SK-N-SH treated with all-trans-retinoic acid at 6 μM for 48 hours (cell line): Measurements from ENCODE around the gene PRELID1.

Source experiments
- ATAC-seq: fragments of 200-7000 bp; cut with Tn5 transposase; 3 replicates; pipeline ENCODE4 v1.9.1; 2020; ENCODE audit warnings: mild to moderate bottlenecking, moderate library complexity
- ARNTL ChIP-seq: fragments of 450-650 bp; formaldehyde crosslinking; IDR thresholded peaks from 2 replicates; pipeline ENCODE4 v1.5.0; 2020; ENCODE audit warnings: low read depth, mild to moderate bottlenecking, moderate library complexity, borderline replicate concordance
- BACH2 ChIP-seq: fragments of 250-450 bp; sonication (Bioruptor Pico); IDR thresholded peaks from 2 replicates; pipeline ENCODE4 v1.9.0; 2021; ENCODE audit warnings: mild to moderate bottlenecking, borderline replicate concordance
- CSDC2 ChIP-seq: fragments of 250-450 bp; sonication (Bioruptor Pico); IDR thresholded peaks from 2 replicates; pipeline ENCODE4 v1.5.0; 2020; ENCODE audit warnings: mild to moderate bottlenecking, moderate library complexity
- OSR1 ChIP-seq: fragments of 250-450 bp; sonication (Bioruptor Pico); IDR thresholded peaks from 2 replicates; pipeline ENCODE4 v1.8.0; 2022; ENCODE audit warnings: moderate library complexity, mild to moderate bottlenecking, inconsistent platforms
- RARB ChIP-seq: fragments of 250-450 bp; sonication (Bioruptor Pico); IDR thresholded peaks from 2 replicates; pipeline ENCODE4 v1.8.0; 2021; ENCODE audit warnings: mild to moderate bottlenecking, moderate library complexity
- SNAI2 ChIP-seq: fragments of 250-450 bp; sonication (Bioruptor Pico); IDR thresholded peaks from 2 replicates; pipeline ENCODE4 v1.5.0; 2020; ENCODE audit warnings: mild to moderate bottlenecking, moderate library complexity
- TCF4 ChIP-seq: fragments of 250-450 bp; sonication (Bioruptor Pico); IDR thresholded peaks from 2 replicates; pipeline ENCODE4 v1.8.0; 2021; ENCODE audit warnings: mild to moderate bottlenecking, moderate library complexity, borderline replicate concordance
- TOX ChIP-seq: fragments of 250-450 bp; sonication (Bioruptor Pico); IDR thresholded peaks from 2 replicates; pipeline ENCODE4 v1.8.0; 2021; ENCODE audit warnings: mild to moderate bottlenecking, moderate library complexity, borderline replicate concordance
- ZC3H10 ChIP-seq: fragments of 250-450 bp; sonication (Bioruptor Pico); IDR thresholded peaks from 2 replicates; pipeline ENCODE4 v1.5.1; 2021; ENCODE audit warnings: mild to moderate bottlenecking, moderate library complexity
- ZFP3 ChIP-seq: fragments of 250-450 bp; sonication (Bioruptor Pico); IDR thresholded peaks from 2 replicates; pipeline ENCODE4 v1.5.0; 2020; ENCODE audit warnings: mild to moderate bottlenecking, moderate library complexity
- ZFP30 ChIP-seq: fragments of 450-650 bp; formaldehyde crosslinking; IDR thresholded peaks from 2 replicates; pipeline ENCODE4 v1.5.0; 2022; ENCODE audit warnings: mild to moderate bottlenecking, moderate library complexity
- ZNF565 ChIP-seq: fragments of 450-650 bp; formaldehyde crosslinking; conservative IDR thresholded peaks from 2 replicates; pipeline ENCODE4 v1.5.0; 2020; ENCODE audit warnings: low read depth, mild to moderate bottlenecking, moderate library complexity
- ZNF70 ChIP-seq: fragments of 450-650 bp; formaldehyde crosslinking; IDR thresholded peaks from 2 replicates; pipeline ENCODE4 v1.5.0; 2020; ENCODE audit warnings: mild to moderate bottlenecking, moderate library complexity
- TF ChIP-seq, protein P1 (sequence below): fragments of 250-450 bp; sonication (Bioruptor Pico); IDR thresholded peaks from 2 replicates; pipeline ENCODE4 v1.8.0; 2021; ENCODE audit warnings: low read depth, mild to moderate bottlenecking, moderate library complexity, borderline replicate concordance
- TF ChIP-seq, protein P2 (sequence below): fragments of 250-450 bp; sonication (Bioruptor Pico); IDR thresholded peaks from 2 replicates; pipeline ENCODE4 v1.5.0; 2020; ENCODE audit warnings: mild to moderate bottlenecking, moderate library complexity
- TF ChIP-seq, protein P3 (sequence below): fragments of 250-450 bp; sonication (Bioruptor Pico); IDR thresholded peaks from 2 replicates; pipeline ENCODE4 v1.5.1; 2020; ENCODE audit warnings: low read depth, mild to moderate bottlenecking, moderate library complexity
- TF ChIP-seq, protein P4 (sequence below): fragments of 250-450 bp; sonication (Bioruptor Pico); IDR thresholded peaks from 2 replicates; pipeline ENCODE4 v1.8.0; 2020; ENCODE audit warnings: mild to moderate bottlenecking, moderate library complexity, borderline replicate concordance

Gene PRELID1

DNA sequence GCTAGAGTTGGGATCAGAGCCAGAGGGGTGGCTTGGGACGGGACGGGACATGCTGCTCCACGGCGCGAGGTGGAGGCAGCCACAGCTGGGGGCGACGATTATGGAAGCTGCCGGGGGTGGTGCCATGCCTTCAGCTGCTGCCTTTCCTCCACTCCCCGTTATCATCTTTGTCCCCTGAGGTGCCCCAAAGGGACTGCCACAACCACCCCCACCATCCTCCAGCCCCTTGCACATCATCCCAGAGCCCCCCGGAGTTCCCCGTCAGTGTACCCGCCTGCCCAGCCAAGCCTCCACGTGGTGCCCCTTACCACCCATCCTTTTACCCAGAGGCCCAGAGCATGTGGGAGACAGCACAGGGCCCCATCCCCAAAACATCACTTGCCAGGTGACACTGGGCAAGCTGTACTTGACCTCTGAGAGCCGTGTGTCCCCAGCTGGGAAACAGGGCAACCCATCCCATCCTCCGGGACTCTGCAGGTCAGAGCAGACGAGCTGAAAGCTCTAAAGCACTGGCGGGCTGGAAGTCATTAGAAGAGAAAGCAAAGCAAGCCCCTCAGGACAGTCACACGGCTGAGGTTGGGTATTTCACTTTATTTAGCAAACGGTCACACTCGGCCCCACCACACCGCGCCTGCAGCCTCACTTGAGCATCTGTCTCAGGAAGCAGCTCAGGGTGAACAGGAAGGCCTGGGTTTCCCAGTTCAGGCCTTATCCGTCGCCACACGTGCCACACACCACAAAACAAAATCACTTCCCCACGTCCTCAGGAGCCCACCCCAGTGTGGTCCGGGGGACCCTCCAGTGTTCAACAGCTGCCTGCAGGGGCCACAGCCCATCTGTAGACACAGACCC, 27.6 kb downstream of the PRELID1 start:
- ATAC-seq: no peak
- no peak for TF ChIP-seq ARNTL
- TF ChIP-seq TOX: no peak
- no peak for TF ChIP-seq ZFP30 (CRISPR knock-in tag)
- TF ChIP-seq ZFP3: no peak
- TF ChIP-seq ZNF565 (CRISPR knock-in tag): no peak
- TF ChIP-seq, protein P1, sequence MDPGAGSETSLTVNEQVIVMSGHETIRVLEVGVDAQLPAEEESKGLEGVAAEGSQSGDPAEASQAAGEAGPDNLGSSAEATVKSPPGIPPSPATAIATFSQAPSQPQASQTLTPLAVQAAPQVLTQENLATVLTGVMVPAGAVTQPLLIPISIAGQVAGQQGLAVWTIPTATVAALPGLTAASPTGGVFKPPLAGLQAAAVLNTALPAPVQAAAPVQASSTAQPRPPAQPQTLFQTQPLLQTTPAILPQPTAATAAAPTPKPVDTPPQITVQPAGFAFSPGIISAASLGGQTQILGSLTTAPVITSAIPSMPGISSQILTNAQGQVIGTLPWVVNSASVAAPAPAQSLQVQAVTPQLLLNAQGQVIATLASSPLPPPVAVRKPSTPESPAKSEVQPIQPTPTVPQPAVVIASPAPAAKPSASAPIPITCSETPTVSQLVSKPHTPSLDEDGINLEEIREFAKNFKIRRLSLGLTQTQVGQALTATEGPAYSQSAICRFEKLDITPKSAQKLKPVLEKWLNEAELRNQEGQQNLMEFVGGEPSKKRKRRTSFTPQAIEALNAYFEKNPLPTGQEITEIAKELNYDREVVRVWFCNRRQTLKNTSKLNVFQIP (CRISPR knock-in tag): no peak
- no peak for TF ChIP-seq ZC3H10 (CRISPR knock-in tag)
- TF ChIP-seq CSDC2 (CRISPR knock-in tag): no peak
- no peak for TF ChIP-seq TCF4 (CRISPR knock-in tag)
- TF ChIP-seq, protein P2, sequence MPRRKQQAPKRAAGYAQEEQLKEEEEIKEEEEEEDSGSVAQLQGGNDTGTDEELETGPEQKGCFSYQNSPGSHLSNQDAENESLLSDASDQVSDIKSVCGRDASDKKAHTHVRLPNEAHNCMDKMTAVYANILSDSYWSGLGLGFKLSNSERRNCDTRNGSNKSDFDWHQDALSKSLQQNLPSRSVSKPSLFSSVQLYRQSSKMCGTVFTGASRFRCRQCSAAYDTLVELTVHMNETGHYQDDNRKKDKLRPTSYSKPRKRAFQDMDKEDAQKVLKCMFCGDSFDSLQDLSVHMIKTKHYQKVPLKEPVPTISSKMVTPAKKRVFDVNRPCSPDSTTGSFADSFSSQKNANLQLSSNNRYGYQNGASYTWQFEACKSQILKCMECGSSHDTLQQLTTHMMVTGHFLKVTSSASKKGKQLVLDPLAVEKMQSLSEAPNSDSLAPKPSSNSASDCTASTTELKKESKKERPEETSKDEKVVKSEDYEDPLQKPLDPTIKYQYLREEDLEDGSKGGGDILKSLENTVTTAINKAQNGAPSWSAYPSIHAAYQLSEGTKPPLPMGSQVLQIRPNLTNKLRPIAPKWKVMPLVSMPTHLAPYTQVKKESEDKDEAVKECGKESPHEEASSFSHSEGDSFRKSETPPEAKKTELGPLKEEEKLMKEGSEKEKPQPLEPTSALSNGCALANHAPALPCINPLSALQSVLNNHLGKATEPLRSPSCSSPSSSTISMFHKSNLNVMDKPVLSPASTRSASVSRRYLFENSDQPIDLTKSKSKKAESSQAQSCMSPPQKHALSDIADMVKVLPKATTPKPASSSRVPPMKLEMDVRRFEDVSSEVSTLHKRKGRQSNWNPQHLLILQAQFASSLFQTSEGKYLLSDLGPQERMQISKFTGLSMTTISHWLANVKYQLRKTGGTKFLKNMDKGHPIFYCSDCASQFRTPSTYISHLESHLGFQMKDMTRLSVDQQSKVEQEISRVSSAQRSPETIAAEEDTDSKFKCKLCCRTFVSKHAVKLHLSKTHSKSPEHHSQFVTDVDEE: no peak
- no peak for TF ChIP-seq OSR1 (CRISPR knock-in tag)

DNA sequence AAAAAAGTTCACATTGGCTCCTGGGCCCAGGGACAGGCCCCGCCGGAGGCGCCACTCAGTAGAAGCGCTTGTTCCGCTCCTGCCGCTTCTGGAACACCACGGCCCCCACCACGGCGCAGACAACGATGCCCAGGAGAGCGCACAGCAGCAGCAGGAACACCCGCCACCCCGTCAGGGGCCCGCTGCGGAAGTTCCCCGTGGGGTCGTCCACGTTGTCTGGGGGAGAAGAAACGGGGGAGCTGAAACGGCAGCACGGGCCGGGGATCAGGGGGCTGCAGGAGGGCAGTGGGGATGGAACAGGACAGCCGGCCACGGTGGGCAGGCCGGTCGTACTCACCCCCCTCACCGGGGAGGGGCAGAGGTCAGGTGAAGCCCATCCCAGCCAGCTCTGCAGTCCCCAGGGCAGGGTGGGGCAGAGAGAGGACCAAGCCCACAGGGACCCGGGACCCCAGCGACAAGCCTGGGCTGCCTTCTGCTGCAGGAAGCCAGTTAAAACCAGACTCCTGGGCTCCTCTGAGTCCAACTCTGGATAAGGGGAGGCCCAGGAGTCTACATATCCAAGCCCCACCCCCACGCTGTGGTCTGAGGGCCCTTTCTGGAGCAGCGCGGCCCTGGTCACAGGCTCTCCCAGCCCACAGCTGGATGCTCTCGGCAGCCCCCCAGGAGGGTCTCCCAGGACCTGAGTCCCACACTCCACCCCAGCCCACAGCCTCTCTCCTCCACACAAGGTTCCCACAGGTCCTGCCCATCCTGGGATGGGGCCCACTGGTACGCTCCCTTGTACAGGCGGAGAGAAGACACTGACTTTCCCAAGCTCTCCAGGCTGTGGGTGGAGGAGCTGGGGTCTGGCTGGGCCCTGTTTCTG, 28.7 kb downstream of the PRELID1 start:
- no peak for ATAC-seq
- TF ChIP-seq ZNF70 (CRISPR knock-in tag) (no peak), ZFP3 (no peak)
- TF ChIP-seq, protein P3, sequence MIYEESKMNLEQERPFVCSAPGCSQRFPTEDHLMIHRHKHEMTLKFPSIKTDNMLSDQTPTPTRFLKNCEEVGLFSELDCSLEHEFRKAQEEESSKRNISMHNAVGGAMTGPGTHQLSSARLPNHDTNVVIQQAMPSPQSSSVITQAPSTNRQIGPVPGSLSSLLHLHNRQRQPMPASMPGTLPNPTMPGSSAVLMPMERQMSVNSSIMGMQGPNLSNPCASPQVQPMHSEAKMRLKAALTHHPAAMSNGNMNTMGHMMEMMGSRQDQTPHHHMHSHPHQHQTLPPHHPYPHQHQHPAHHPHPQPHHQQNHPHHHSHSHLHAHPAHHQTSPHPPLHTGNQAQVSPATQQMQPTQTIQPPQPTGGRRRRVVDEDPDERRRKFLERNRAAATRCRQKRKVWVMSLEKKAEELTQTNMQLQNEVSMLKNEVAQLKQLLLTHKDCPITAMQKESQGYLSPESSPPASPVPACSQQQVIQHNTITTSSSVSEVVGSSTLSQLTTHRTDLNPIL (CRISPR knock-in tag): no peak

DNA sequence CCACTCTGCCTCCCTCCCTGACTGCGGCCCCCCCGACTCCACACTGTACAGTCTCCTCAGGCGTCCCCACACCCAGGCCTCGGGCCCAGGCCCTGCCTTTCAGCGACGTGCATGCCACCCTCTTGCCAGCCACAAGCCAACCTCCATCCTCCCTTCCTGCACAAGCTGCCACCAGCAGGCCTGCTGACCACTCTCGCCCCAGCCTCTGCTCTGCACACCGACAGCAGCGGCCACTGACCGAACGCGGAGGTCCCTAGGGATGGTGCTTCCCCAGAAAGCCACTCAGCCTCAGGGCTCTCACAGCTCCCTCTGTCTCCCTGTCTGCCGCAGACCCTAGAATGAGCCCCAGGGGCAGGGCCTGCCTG, 29.3 kb downstream of the PRELID1 start:
- no peak for ATAC-seq
- TF ChIP-seq ZC3H10 (CRISPR knock-in tag): no peak

DNA sequence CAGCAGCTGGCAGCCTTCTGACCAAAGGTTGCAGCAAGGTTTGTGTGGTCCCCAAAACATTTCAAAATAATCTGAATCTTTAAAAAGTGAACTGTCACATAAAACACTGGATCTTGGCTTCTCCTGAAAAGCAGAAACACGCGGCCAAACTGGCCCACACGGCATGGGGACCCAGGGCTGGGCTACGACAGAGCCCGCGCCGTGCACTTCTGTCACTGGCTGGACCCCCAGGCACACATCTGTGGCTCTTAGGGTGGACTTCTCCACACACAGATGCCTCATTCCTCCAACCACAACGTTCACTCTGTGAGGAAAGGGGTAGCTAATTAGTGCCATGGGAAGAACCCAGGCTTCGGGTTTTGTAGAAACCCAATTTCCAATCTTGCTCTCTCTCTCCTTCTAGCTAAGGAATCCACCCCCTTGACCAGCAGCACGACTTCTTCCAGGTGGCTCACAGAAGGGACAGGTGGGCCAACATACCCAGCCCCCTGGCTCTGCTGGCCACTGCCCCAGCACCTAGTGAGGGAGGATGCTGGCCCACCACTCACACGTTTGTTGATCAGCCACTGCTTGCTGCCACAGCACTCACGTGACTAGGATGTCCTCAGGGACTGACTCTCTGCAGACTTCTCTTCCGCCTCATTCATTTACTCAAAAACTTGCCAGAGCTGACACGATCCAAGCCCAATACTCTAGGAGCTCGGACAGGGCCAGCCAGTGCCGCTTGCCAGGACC, 30.0 kb downstream of the PRELID1 start:
- TF ChIP-seq RARB (CRISPR knock-in tag) (no peak), BACH2 (CRISPR knock-in tag) (no peak), SNAI2 (CRISPR knock-in tag) (no peak), ZC3H10 (CRISPR knock-in tag) (no peak), ZFP30 (CRISPR knock-in tag) (no peak)
- TF ChIP-seq, protein P2: no peak
- TF ChIP-seq, protein P4, sequence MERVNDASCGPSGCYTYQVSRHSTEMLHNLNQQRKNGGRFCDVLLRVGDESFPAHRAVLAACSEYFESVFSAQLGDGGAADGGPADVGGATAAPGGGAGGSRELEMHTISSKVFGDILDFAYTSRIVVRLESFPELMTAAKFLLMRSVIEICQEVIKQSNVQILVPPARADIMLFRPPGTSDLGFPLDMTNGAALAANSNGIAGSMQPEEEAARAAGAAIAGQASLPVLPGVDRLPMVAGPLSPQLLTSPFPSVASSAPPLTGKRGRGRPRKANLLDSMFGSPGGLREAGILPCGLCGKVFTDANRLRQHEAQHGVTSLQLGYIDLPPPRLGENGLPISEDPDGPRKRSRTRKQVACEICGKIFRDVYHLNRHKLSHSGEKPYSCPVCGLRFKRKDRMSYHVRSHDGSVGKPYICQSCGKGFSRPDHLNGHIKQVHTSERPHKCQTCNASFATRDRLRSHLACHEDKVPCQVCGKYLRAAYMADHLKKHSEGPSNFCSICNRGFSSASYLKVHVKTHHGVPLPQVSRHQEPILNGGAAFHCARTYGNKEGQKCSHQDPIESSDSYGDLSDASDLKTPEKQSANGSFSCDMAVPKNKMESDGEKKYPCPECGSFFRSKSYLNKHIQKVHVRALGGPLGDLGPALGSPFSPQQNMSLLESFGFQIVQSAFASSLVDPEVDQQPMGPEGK: no peak
- no peak for ATAC-seq
